SIG-M5 treated with dmso at 0.1 percent for 504 hours (cell line): ENCODE results near the gene OTUD4.
A peak's percentile ranks its signal among the peaks of the same experiment; 100 is the strongest.
"Not testable (repeated sequence)": the region's sequence is repeated elsewhere in the genome, so short reads cannot be mapped to it uniquely, and the experiment has no call there.

Experiments
- DNase-seq: peaks from one replicate; lab custom pipeline; 2025; ENCODE audit not compliant: unreplicated experiment; lab: John Stamatoyannopoulos, UW

Gene OTUD4

DNA sequence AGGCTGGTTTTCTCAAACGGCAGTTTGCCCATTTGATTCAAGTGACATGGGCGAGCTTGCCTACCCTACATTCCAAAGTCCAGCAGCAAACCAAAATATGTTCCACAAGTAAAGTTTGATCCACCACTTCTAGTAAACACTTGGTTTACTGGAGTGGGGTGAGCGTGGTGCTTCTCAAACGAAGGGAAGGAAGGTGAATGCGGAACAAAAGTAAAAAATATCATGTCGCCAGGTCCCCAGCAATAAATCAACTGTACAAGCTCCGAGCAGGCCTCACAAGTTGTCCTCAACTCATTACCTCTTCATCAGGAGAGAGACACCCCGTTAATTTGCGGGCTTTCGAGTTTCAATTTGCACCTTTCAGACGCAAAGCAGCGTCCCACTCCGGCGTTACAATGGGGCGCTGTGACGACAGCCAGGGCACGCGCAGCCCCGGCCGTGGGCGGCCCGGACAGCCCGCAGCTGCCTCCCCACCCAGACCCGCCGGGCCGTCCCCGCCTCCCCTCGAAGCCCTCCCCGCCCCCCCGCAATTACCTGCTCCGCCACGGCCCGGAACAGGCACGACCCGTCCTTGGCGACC lies 1.0 kb downstream of the OTUD4 start:
- DNase-seq = peak; percentile 17

- DNase-seq = peak; percentile 13
These were observed 1.6 kb downstream of the OTUD4 start for GRCh38 chr4:145178740-145179280.

- peak; percentile 76 for DNase-seq
These were observed 2.4 kb downstream of the OTUD4 start for GRCh38 chr4:145177906-145178538.

DNA sequence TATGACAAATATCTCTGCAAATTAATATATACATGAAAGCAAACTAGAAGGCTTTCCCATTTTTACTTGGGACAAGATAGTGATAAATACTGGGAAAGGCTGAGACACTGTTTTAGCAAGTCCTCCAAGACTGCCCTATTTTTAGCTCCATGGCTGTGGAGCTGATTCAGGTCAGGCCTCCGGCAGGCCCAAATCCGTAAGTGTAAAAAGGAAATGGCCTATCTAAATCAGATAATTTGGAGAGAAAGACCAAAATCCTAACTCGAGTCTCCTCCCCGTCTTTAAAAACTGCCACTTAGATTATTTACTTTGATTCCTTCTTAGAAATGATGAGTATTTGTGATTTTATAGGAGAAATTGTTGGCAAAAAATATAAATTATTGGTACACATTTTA lies 2.9 kb downstream of the OTUD4 start:
- DNase-seq = peak; percentile 51

GRCh38 chr4:145176641-145177432 lies 3.6 kb downstream of the OTUD4 start:
- DNase-seq = no peak

DNA sequence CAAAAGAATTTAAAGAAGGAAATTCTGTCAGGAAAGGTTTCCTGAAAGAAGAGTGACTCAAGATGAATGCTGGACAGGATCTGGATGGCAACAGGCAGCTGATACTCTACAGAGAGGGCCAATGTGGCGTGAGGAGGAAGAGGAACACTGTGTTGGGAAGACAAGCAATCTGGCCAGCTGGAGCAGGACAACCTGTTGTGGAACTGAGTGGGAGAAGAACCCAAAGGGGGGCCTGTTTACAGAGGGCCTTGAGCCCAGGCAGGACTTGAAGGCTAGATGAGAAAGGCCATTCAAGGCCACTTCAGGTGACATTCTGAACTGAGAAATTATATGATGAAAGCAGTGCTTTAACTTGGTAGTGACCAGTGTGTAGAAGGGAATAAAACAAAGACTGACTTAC lies 8.5 kb downstream of the OTUD4 start:
- no peak for DNase-seq

GRCh38 chr4:145170223-145170622 lies 10.2 kb downstream of the OTUD4 start:
- no peak for DNase-seq

- no peak for DNase-seq
These were observed 11.7 kb downstream of the OTUD4 start for GRCh38 chr4:145168581-145169187.

- no peak for DNase-seq
These were observed 12.5 kb downstream of the OTUD4 start for GRCh38 chr4:145167887-145168286.

DNA sequence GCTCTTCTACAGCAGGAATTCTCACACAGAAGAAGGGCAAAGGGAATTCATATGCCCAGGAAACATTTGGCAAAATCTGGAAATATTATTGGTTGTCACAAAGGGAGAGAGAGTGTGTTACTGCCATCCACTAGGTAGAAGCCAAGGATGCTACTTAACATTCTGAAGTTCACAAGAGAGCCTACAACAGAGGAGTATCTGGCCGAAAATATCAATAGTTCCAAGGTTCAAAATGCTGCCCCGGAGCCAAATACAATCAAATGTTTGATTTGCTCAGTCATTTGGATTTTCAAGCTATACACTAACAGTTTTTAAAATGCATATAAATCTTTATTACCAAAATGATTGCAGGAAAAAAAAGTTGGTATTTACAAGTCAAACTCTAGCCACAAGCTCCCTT lies 18.8 kb downstream of the OTUD4 start:
- no peak for DNase-seq

DNA sequence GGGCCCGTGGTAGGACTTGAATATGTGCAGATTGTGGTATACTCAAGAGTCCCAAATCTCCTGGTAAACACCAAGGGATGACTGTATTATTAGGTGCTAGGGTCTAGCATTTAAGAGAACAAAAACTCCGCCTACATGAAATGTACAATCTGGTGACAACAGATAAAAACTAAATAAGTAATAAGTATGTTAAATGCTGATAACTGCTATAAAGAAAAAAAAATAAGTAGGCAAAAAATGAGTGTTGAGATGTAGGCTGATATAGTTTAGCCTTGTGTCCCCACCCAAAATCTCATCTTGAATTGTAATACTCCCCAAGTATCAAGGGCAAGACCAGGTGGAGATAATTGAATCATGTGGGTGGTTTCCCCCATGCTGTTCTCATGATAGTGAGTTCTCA lies 23.4 kb downstream of the OTUD4 start:
- DNase-seq = no peak

DNA sequence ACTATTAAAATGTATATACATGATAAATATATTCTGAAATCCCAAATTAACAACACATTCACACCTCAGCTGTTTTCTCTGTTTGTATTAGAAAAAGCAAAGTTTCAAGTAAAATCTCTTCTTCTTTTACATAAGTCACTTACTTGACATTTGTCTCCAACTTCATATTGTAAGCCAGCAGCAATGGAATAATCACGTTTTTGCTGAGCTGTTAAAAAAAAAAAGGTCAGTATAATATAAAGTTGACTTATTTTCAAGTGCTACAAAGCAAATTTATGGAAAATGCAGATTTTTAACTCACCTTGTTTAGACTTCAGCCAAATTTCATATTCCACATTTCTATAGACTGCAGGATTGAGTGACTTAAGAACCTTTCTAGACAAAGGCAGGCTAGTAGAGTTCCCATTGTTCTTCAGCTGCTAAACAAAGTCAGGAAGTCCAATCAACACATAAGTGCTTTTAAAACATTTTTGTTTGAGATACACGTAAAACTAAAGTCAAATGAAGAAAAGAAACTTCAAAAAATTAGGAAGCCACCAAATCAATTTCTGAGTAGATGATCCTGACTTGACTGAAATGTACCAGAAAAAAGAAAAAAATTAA lies 25.0 kb downstream of the OTUD4 start:
- DNase-seq = no peak

- DNase-seq = no peak
These were observed 25.8 kb downstream of the OTUD4 start for GRCh38 chr4:145154573-145154972.

GRCh38 chr4:145153904-145154298 lies 26.5 kb downstream of the OTUD4 start:
- no peak for DNase-seq

DNA sequence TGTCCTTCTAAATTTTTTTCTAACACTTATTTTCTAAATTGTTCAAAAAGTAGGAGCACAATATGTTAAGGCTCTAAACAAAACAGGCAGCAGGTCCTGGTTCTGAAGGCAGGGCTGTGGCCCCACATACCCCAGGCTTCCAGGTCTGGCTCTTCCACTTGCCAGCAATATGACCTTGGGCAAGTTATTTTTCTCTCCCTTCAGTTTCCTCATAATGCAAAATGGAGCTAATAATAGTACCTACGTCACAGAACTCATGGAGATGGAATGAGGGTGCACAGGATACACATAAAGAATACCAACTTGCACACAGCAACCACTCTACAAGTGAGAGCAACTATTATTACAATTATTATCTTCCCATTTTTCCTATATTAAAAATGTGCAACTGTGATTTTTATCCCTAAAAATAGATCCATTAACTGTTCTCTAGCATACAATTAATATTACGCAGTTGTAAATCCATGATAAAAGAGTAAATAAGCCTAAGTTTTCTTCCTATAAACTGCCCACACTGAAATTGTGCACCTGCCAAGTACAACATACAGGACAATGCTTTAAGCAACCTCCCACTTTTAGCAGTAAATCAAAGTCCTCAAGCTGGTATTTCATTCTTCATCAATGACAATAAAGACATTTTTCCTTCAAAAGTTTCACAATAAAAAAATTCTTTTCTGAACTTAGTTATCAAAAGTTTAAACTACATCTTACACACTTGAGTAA lies 27.0 kb downstream of the OTUD4 start:
- no peak for DNase-seq

GRCh38 chr4:145148980-145149379 lies 31.4 kb downstream of the OTUD4 start:
- DNase-seq = no peak

- not testable (repeated sequence) for DNase-seq
These were observed 44.2 kb downstream of the OTUD4 start for GRCh38 chr4:145136219-145136618.

DNA sequence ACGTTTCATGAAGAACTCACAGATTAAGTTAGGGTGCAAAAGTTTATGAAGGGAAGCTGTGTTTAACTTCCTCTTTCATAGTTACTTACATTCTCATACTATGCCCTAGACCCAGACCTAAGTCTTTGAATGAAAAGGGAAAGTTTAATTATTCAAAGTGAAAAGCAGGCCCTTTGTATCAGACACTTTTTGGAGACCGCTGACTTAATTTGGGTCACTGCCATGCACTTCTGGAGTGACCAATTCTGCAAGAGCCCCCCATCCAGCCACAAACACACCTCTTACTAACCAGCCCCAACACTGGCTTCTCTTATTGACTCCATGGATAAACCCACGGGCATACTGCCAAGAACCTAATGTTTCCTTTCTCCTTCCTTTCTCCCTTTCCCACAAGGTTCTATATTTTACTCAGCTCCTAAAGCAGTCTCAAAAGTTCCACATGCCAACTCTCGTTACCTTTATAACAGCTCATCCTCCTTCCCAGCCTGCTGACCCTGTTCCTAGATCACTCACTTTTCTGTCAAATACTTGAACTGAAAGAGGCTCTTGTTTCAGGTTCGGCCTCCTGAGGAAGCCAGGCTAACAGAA lies 47.8 kb downstream of the OTUD4 start:
- DNase-seq = peak; percentile 63

DNA sequence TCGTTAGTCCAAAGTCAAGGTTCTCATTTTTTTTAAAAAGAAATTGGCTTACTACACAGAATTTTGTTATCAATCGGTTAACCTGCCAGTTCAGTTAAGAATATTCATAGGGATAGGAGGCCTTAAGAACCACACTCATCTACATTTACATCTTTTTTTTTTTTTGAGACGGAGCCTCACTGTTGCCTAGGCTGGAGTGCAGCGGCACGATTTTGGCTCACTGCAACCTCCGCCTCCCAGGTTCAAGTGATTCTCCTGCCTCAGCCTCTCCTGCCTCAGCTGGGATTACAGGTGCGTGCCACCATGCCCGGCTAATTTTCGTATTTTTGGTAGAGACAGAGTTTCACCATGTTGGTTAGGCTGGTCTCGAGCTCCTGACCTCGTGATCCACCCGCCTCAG lies 48.5 kb downstream of the OTUD4 start:
- no peak for DNase-seq

DNA sequence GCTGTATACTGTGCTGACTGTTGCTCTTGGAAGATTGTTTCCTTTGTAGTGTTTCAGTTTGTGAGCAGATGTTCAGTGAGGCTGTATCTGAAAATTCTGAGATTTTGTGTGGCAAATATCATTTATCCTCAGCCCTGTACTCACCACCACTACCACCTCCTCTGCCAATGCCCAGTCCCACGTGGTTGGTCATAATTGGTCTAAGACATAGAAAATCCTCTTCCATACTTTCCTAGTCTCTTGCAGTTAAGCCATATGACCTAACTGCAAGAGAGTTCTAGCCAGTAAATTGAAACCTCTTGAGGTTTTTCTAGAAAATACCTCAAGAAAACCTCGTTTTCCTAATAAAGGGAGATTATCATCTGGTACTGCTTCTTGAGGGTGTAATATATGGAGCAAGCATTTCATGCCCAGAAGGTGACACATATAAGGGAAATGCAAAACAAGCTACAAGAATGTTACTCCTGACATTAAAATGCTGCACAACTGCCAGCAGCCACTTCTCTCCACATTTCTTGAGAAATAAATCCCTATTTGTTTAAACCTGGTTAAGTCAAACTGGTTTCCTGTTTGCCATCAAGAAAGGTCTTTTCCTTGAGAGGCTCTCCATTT lies 49.5 kb downstream of the OTUD4 start:
- no peak for DNase-seq
